Lower leg skin (tissue), 3 donors: ENCODE results near the gene SORCS2.

Experiments used
- CTCF ChIP-seq, 3 donors: fragments of 450-650 bp; IDR thresholded peaks; one replicate each; pipeline ENCODE4 v1.5.1; 2016; ENCODE audit warnings: antibody characterized with exemption in 3 of 3, mild to moderate bottlenecking in 3 of 3, moderate library complexity in 2 of 3
- POLR2A ChIP-seq, 2 donors: fragments of 450-650 bp; IDR thresholded peaks; one replicate each; pipeline ENCODE4 v1.6.1; 2016 to 2017; ENCODE audit warnings: antibody characterized with exemption in 2 of 2, mild to moderate bottlenecking in 1 of 2, moderate library complexity in 1 of 2

GRCh38 chr4:7263166-7263565 lies 70.8 kb downstream of the SORCS2 start:
- no peak for TF ChIP-seq CTCF (IDR thresholded peaks at IDR 0.05)
- TF ChIP-seq POLR2A (IDR thresholded peaks at IDR 0.05), result no peak
